HL-60/S4 treated with phorbol 12-myristate 13-acetate at 8.2 ng/mL for 4 days and 3 days (cell line): Measurements from ENCODE around the gene NARS2.
"Not testable (repeated sequence)": the region's sequence is repeated elsewhere in the genome, so short reads cannot be mapped to it uniquely, and the experiment has no call there.

Experiments used
- in situ Hi-C: fragments of 300-500 bp; cut with MboI; formaldehyde crosslinking; loops from 2 replicates; pipeline ENCODE4 v1.15.0; 2022; ENCODE audit warnings: low sequenced_read_pairs

Gene NARS2, protein sequence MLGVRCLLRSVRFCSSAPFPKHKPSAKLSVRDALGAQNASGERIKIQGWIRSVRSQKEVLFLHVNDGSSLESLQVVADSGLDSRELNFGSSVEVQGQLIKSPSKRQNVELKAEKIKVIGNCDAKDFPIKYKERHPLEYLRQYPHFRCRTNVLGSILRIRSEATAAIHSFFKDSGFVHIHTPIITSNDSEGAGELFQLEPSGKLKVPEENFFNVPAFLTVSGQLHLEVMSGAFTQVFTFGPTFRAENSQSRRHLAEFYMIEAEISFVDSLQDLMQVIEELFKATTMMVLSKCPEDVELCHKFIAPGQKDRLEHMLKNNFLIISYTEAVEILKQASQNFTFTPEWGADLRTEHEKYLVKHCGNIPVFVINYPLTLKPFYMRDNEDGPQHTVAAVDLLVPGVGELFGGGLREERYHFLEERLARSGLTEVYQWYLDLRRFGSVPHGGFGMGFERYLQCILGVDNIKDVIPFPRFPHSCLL

DNA sequence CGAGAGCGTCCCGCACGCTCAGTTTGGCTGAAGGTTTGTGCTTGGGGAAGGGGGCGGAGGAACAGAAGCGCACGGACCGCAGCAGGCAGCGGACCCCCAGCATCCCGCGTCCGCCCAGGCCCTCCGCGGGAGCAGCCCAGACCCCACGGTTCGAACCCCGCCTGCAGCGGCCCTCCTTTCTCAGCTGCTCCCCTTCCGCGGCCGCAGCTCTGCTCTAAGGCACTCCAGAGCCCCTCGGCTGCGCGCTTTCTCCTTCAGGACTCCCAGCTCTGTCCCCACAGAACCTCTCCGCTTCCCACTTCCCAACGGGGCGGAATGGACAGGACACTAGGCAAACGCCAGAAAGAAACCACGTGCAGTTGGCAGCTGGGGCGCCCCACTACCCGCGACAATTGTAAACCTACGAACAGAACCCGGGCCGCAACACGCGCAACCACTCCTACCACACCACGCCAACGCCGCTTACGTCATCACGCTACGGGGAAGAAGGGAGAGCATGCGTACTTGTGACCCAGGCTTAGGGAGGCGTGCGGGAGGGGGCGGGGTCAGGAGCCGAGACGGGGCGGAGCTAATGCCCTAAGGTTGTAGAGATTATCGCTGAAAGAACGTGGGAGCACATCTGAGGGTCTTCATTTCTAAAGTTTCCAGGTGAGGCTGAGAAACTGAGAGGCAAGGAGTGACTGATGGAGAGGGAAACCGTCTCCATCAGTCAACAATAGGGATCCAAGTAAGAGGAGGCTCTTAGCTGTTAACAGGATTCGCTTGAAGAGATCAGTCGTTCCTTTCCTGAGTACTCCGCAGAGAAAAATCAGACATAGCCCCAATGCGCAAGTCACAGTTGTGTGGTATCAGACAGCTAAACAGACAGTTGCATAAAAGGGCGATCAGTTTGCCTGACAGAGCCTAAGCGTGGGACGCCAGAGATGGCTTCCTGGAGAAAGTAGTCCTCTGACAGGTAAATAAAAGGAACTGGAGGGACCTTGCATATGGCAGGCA lies at the start of gene NARS2:
Gene NARS2, minus strand, starts transcription at position 479 of the 996 bp plus-strand sequence. Its CDS starts 376 bp downstream, at position 103.
- in situ Hi-C loops = no loop called here

DNA sequence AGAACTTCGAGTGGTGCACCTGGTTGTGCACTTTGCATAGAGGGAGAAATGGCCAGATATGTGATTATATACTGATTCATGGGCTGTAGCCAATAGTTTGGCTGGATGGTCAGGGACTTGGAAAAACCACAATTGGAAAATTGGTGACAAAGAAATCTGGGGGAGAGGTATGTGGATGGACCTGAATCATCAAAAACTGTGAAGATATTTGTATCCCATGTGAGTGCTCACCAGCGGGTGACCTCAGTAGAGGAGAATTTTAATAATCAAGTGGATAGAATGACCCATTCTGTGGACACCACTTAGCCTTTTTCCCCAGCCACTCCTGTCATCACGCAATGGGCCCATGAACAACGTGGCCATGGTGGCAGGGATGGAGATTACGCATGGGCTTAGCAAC lies 48.0 kb upstream of the NARS2 start:
- in situ Hi-C loops = no loop called here

DNA sequence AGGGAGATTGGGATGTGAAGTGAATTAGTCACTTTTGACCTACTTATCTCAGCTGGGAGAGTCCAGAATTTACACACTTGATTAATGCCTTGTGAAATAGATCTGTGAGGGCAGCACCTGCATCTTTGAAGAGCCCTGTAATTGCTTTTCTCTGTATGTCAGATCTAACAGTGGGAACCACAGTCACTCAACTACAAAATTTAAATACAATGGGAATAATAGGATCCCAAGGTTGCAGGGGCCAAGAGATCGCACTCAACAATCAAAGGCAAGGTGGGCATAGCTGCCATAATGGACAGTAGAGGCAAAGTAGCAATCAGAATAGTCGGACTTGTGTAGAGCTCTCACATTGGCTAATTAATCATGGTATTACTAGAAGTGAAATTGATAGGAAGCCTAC lies 45.5 kb upstream of the NARS2 start:
- in situ Hi-C loops = no loop called here

DNA sequence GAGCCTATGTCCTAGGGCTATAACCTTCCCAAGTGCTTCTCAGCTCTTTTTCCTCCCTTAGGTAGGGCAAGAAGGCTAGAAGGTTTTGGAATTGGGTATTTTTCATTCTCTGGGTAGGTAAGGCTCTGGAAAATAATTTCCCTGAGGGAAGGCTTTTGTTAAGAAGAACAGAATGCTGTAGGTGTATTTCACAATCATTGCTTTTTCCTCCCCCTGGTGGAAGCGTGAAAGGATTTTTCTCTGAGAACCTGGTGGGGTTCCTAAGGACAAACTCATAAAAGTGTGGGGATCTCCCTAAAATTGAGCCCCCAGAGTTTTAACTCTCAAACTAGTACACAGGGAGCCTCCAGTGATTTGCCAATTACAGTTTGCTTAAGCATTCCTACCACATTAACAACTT lies 41.1 kb upstream of the NARS2 start:
- in situ Hi-C loops = no loop called here

DNA sequence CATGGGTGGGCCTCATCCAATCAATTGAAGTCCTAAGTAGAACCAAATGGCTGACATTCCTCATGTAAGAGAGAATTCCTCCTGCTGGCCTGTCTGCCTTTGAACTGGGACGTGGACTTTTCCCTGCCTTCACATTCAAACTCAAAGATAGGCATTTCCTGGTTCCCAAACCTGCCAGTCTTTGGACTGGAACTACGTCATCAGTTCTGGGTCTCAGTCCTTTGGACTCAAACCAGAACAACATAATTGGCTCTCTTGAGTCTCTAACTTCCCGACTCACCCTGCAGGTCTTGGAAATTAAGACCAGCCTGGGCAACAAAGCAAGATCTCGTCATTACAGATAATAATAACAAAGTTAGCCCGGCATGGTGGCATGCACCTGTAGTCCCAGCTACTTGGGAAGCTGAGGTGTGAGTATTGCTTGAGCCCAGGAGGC lies 38.7 kb upstream of the NARS2 start:
- in situ Hi-C loops = no loop called here

DNA sequence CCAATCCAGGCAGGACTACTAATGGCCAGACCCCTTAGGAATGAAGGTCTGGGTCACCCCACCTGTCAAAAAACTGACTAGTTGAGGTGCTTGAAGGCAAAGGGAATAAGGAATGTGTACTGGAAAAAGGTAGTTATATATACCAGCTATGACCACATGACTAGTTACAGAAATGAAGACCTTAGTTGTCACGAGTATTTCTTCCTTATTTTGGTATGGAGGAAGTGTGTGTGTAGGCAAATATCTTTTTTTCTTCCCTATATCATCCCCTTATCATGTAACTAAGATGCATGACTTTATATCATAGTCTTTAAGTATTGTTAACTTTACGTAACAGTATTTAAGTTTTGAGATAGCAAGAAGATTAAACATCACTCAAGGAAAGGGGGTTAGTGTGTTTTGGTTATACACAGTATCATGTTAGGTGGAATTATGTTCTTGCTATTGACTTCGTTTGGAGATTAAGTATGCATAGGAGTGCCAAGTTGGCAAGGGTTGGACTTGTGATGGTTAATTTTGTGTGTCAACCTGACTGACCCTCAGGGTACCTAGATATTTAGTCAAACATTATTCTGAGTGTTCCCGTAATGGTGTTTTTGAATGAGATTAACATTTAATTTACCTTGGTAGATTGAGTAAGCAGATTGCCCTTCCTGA lies 38.2 kb upstream of the NARS2 start:
- in situ Hi-C loops = no loop called here

DNA sequence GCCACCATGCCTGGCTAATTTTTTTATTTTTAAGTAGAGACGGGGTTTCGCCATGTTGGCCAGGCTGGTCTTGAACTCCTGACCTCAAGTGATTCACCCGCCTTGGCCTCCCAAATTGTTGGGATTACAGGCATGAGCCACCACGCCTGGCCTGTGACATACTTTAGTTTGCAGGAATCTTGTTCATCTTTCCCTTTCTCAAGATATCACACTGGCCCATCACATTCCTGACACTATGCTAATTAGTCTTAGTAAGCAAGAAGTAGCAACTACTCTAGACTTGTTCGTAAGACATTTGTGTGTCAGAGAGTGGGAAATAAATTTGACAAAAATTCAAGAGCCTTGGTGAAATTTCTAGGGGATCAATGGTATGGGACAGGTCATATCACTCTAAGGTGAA lies 34.7 kb upstream of the NARS2 start:
- in situ Hi-C loops = not testable (repeated sequence)

DNA sequence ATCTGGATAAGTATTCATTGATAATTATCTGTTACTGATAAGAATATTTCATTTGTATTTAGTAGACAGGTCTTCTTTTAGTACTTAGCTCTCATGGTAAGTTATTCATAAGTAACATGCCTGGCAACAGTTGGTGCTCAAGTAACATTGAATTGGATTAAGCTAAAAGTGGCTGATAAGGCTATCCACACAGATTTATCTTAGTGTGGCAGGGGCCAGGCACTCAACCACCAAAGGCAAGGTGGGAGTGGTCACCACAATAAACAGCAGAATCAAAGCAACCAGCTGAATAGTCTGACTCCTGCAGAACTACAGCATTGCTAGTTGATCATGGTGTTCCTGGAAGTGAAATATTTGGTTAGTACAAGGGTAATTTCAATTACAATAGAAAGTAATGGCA lies 33.0 kb upstream of the NARS2 start:
- in situ Hi-C loops = no loop called here

DNA sequence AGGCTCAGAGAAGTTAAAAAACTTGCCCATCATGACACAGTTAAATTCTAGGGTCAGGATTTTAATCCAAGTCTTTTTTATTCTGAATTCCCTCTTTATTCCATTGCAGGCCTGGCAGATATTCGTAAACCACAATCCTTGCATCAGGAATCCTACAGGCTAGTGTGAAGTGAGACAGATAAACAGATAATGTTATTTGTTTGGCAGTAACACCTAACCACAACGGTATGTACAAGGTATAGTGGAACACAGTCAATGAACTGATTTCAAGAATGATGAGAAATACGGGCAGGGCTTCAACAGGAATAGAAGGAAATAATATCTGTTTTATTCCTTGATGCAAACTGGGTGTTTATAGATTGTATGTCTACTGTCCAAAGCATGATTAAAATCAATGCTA lies 32.0 kb upstream of the NARS2 start:
- in situ Hi-C loops = no loop called here

DNA sequence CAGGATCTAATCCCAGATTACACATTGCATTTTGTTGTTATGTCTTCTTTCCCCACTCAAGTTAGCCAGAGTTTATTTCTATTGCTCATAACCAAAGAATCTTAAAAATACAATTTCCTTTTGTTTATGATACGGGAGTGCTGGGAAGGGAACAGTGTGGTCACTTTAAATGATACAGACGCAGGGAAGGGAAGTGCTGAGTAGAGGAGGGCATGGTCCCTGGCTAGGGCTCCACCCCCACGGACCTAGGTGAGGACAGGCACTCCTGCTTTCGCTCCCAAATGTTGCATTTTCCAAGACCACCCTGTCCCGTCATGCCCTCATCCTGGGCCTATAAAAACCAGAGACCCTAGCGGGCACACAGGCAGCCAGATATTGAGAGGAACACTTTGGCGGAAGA lies 30.6 kb upstream of the NARS2 start:
- in situ Hi-C loops = no loop called here

DNA sequence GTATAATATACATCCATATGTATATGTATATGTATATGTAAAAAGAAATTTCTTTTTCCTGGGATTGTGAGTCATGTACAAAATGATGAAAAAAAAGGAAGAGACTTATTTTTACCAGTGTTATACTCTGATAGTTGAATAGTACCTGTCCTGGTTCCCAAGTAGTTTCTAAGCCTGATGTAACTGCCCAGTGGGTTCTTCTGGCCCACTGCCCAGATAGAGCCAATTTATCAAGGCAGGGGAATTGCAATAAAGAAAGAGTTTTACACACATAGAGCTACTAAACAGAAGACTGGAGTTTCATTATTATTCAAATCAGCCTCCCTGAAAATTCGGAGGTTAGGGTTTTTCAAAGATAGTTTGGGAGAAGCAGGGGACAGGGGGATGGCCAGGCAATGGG lies 29.1 kb upstream of the NARS2 start:
- in situ Hi-C loops = no loop called here

DNA sequence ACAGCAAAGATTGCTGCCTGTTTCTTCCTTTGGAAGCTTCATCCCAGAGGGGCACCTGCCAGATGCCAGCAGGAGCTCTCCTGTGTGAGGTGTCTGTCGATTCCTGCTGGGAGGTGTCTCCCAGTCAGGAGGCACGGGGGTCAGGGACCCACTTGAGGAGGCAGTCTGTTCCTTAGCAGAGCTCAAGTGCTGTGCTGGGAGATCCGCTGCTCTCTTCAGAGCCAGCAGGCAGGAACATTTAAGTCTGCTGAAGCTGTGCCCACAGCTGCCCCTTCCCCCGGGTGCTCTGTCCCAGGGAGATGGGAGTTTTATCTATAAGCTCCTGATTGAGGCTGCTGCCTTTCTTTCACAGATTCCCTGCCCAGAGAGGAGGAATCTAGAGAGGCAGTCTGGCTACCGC lies 28.1 kb upstream of the NARS2 start:
- in situ Hi-C loops = not testable (repeated sequence)

DNA sequence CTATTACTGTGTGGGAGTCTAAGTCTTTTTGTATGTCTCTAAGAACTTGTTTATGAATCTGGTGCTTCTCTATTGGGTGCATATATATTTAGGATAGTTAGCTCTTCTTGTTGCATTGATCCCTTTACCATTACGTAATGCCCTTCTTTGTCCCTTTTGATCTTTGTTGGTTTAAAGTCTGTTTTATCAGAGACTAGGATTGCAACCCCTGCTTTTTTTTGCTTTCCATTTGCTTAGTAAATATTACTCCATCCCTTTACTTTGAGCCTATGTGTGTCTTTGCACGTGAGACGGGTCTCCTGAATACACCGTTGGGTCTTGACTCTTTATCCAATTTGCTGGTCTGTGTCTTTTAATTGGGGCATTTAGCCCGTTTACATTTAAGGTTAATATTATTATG lies 26.4 kb upstream of the NARS2 start:
- in situ Hi-C loops = not testable (repeated sequence)

DNA sequence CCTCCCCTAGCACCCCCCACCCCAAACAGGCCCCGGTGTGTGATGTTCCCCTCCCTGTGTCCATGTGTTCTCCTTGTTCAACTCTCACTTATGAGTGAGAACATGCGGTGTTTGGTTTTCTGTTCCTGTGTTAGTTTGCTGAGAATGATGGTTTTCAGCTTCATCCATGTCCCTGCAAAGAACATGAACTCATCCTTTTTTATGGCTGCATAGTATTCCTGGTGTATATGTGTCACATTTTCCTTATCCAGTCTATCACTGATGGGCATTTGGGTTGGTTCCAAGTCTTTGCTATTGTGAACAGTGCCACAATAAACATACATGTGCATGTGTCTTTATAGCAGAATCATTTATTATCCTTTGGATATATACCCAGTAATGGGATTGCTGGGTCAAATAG lies 22.9 kb upstream of the NARS2 start:
- in situ Hi-C loops = not testable (repeated sequence)

DNA sequence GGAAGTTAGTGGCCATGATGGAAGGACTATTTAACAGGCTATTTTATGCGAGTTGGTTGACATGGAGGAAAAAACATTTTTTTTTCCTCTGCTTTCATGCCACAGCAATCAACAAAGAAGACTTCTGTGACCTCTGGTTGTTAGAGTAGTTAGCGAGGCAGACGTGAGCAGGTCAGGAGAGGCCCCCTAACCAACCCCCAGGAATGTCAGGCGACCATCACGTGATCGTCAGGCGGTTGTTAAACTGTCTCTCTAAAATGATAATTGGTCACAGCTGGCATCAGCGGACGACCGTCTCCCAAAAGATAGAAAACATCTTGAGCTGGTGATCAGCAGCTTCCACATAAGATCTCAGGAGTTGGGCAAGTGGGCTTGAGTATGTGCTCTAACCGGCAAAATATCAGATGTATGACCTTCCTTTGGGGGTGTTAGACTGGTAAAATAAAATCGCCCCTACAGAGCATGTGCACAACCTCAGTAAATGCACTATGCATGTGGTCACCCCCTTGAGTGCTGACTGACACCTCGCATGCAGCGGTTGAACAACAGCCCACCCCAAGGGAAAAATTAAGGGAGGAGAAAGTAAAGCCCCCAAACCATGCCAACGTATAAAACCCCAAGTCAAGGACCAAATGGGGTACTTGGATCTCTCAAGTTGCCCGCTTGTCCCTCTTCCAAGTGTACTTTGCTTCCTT lies 20.9 kb upstream of the NARS2 start:
- in situ Hi-C loops = no loop called here

DNA sequence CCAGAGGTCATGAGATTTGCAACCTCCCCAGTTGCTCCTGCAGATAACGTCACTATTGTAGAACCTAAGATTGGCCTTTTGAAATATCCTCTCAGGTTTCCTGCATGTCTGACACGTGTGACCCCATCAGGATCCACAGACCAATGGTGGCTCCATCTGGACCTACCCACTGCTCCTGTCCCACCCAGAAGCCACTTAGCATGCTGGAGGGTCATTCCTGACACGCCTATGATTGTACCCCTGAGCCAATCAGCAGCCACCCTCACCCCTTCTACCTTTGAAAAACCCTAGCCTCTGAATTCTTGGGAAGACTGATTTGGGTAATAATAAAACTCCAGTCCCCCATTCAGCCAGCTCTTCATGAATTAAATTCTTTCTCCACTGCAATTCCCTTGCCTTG lies 20.1 kb upstream of the NARS2 start:
- in situ Hi-C loops = no loop called here

DNA sequence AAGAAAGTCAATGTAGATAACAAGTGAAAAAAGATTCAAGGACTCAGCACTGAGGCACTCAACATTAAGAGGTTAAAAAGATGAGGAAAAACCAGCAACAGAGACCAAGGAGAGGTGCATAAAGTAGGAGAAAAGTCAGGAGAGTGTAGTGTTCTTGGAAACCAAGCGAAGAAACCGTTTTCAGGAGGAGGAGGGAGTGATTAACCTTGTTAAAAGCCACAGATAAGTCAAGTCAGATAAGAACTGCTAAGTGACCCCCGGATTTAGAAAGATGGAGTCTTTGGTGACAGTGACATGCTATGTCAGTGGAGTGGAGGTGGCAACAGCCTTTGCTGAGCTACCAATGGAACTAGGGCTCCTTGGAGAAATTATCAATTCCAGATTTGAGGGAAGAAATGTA lies 13.9 kb upstream of the NARS2 start:
- in situ Hi-C loops = no loop called here

DNA sequence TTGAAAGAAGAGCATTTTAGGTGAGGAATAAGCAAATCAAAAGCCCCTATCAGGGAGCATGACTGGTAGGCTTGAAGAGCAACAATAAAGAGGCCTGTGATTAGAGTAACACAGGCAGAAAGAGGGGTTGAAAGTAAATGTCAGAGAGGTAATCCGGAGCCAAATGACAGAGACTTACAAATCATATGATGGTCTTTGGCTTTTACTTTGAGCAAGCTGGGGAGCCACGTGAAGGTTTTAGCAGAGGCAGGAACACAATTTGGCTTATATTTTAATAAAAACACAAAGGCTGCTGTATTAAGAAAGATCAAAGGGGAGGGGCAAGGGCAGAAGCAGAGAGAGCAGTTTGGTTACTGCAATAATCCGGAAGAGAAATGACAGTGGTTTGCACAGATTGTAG lies 12.8 kb upstream of the NARS2 start:
- in situ Hi-C loops = no loop called here

DNA sequence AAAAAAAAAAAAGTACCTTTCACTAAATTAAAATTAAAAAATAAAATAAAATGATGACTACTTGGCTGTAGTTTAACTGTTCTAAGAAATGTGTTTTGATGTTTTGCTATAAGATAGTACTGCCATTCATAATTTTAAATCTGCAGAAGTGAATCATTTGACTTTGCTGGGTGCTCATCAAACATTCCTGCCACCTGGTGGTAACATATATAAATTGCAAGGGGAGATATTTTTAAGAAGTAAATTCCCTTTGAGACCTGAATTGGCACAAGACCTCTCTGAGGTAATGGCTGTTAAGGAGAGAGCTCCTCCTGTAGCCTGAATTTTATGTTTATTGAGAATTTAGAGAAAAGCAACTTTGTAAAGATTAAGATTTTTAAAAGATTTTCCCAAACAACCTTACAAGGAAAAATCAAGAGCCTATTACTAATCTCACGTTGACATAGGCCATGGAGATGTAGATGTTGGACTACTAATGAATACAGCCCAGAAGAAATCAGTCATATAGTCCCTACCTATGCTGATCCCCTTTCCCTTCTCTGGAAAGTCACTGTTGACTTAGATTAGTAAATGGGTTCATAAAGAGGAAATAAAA lies 11.9 kb upstream of the NARS2 start:
- in situ Hi-C loops = no loop called here

DNA sequence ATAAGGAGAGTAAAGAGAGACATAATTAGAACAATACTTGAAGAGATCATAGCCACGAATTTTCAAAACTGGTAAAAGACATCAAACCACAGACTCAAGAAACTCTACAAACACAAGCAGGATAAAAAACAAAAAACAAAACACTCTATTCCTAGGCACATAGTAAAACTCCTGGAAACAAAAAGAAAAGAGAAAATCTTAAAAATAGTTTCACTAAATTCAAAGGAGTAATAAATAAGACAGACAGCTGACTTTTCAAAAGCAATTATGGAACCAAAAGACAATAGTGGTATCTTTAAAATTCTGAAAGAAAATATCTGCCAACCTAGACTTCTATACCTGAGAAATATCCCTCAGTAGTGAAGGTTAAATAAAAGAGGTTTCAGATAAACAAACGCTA lies 9.2 kb upstream of the NARS2 start:
- in situ Hi-C loops = no loop called here
